Psoas muscle (tissue), 8 donors: ENCODE measurements around the gene IFNL3. TPM values are rescaled to one million over a fixed set of nuclear protein-coding genes. Genes with fewer than 3 reads are reported as not detected.

Experiments
- ATAC-seq, 4 donors: fragments of 200-7000 bp; cut with Tn5 transposase; one replicate each; pipeline ENCODE4 v1.9.1; 2020; ENCODE audit warnings: moderate library complexity in 3 of 4, mild to moderate bottlenecking in 2 of 4
- DNase-seq, 2 donors: peaks; one replicate each; pipeline ENCODE4 v3.0.0-alpha.2; 2020
- H3K27ac ChIP-seq: fragments of 200-600 bp; one replicate; pipeline ENCODE4 v1.8.0; 2022
- H3K27me3 ChIP-seq, 3 donors: fragments of 200-600 bp in 1 of 3; one replicate each; pipeline versions ENCODE4 v1.6.1 to v1.8.0; 2013 to 2022; ENCODE audit warnings: low read length in 2 of 3, mild to moderate bottlenecking in 2 of 3, moderate library complexity in 1 of 3; ENCODE audit not compliant: insufficient read depth in 3 of 3
- H3K36me3 ChIP-seq, 2 donors: fragments of 200-600 bp in 1 of 2; one replicate each; pipeline versions ENCODE4 v1.6.1 to v1.8.0; 2013 to 2022; ENCODE audit warnings: low read depth in 1 of 2, mild to moderate bottlenecking in 1 of 2, moderate library complexity in 1 of 2; ENCODE audit not compliant: insufficient read depth in 1 of 2
- H3K4me1 ChIP-seq: fragments of 200-600 bp; one replicate; pipeline ENCODE4 v1.8.0; 2022
- H3K4me3 ChIP-seq: fragments of 200-600 bp; one replicate; pipeline ENCODE4 v1.8.0; 2022; ENCODE audit warnings: mild to moderate bottlenecking
- H3K9me3 ChIP-seq: fragments of 200-600 bp; one replicate; pipeline ENCODE4 v1.8.0; 2022
- CTCF ChIP-seq: fragments of 200-600 bp; IDR thresholded peaks from one replicate; pipeline ENCODE4 v1.8.0; 2022; ENCODE audit warnings: antibody characterized with exemption
- WGBS, 3 donors: extraction: QIAGEN DNeasy Blood & Tissue Kit; methylation state at CpG; one replicate each; pipeline versions ENCODE4 v1.1.6 to v1.1.7; 2013; 5-methylcytosine and 5-hydroxymethylcytosine counted together
- intact Hi-C, 2 donors: fragments of 100-400 bp; cut with DNase I; formaldehyde crosslinking; loops; one replicate each; pipeline versions ENCODE4 v1.11.0 to v1.14.2; 2022
- polyA plus RNA-seq, 3 donors: library from polyadenylated mRNA; stranded (reverse); fragments of 200-250 nt; gene quantifications; one replicate each; pipeline ENCODE4 v1.2.3, GENCODE V29; 2013
- total RNA-seq, 4 donors: library from RNA; stranded (reverse); fragmentation: NEBNext Ultra II Directional in 2 of 4; extraction: Animal tissue kit (Norgen Biotek cat#: 25700) in 2 of 4; gene quantifications; one replicate each; pipeline versions ENCODE4 v1.2.1 to v1.2.4, GENCODE V29; 2021 to 2023
- donor health status: healthy with polysubstance abuse.
- donor health status: DM: no; HTN: no; CAD: no; lungs with moderate emphysema.
- donor health status: Bipolar disorder and iron deficiency.
- donor health status: healthy.
- donor health status: DM: yes; HTN: yes; CAD: no.
- donor health status: DM: no; HTN: no; CAD: no.
- donor health status: DM: no; HTN: no; CAD: no.
- donor health status: DM: yes; HTN: yes; CAD: no.

The IFNL3 gene
- total and polyA plus RNA-seq, 7 donors: not detected

- Histone ChIP-seq H3K4me1 (no peaks in the 10 kb centered on the region), H3K4me3 (no peak overlapping the region), H3K9me3 (no peaks in the 10 kb centered on the region), H3K27me3 (peaks cover 0 to 63% (median 23%) of the 10 kb centered on the region in 3 donors), H3K36me3 (no peaks in the 10 kb centered on the region), H3K27ac (no peak overlapping the region)
- TF ChIP-seq CTCF: no peak
- WGBS, 3 donors: 56 to 79% (median 78%) methylated on average over 3 of the region's 3 CpGs
- DNase-seq (no peak), ATAC-seq (no peak)
- intact Hi-C loops: no loop called here
Observed at GRCh38 chr19:39261704-39262103, 16.9 kb upstream of the IFNL3 start.

GRCh38 chr19:39257227-39257626 is 12.4 kb upstream of the IFNL3 start:
- Histone ChIP-seq H3K27me3 (peaks cover 0 to 45% (median 5%) of the 10 kb centered on the region in 3 donors), H3K9me3 (no peaks in the 10 kb centered on the region), H3K27ac (no peak overlapping the region), H3K4me1 (no peaks in the 10 kb centered on the region), H3K4me3 (no peak overlapping the region), H3K36me3 (no peaks in the 10 kb centered on the region)
- ATAC-seq: no peak
- TF ChIP-seq CTCF: no peak
- 91 to 96% (median 92%) methylated on average over 4 of the region's 4 CpGs for WGBS, 3 donors
- intact Hi-C loops: no loop called here
- no peak for DNase-seq

GRCh38 chr19:39254531-39255345 is 9.9 kb upstream of the IFNL3 start:
- Histone ChIP-seq H3K4me1 (no peaks in the 10 kb centered on the region), H3K27ac (no peak overlapping the region), H3K36me3 (no peaks in the 10 kb centered on the region), H3K9me3 (no peaks in the 10 kb centered on the region), H3K27me3 (peaks cover 0 to 35% (median 5%) of the 10 kb centered on the region in 3 donors), H3K4me3 (no peak overlapping the region)
- intact Hi-C loops: no loop called here
- DNase-seq (no peak), ATAC-seq (no peak)
- TF ChIP-seq CTCF: no peak
- WGBS, 3 donors: 78 to 81% (median 79%) methylated on average over 29 of the region's 29 CpGs

GRCh38 chr19:39253374-39254149 is 8.8 kb upstream of the IFNL3 start:
- no peak overlapping the region for H3K27ac ChIP-seq
- H3K27me3 ChIP-seq: peaks cover 0 to 44% (median 8%) of the 10 kb centered on the region in 3 donors
- WGBS, 3 donors: 76 to 83% (median 83%) methylated on average over 8 of the region's 8 CpGs
- H3K4me1 ChIP-seq: no peaks in the 10 kb centered on the region
- TF ChIP-seq CTCF: no peak
- intact Hi-C loops: no loop called here
- no peak overlapping the region for H3K4me3 ChIP-seq
- ATAC-seq (no peak), DNase-seq (no peak)
- no peaks in the 10 kb centered on the region for H3K9me3 ChIP-seq
- H3K36me3 ChIP-seq: no peaks in the 10 kb centered on the region
